ENCODE measurements around the gene TMCC2.
A peak's percentile ranks its signal among the peaks of the same experiment; 100 is the strongest.
"Not testable (repeated sequence)": the region's sequence is repeated elsewhere in the genome, so short reads cannot be mapped to it uniquely, and the experiment has no call there.

The TMCC2 gene

GRCh38 chr1:205227584-205228013 is at the start of gene TMCC2:
Gene TMCC2, plus strand, starts transcription at chr1:205227946. Its CDS starts 619 bp downstream, at chr1:205228565.
- peak; percentile 96 for DNase-seq

DNA sequence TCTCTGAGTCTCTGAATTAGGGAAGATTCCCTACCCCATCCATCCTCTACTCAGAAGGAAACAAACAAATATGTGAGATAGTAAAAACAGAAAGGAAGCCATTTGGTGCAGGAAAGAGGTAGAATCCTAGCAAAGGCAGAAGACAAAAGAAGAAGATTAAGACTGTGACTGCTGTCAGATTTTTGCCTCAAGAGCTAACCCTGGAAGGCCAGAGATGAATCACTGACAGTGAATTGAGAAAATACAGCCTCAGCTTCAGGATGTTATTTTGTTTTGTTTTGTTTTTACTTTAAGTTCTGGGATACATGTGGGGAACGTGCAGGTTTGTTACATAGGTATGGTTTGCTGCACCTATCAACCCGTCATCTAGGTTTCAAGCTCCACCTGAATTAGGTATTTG is 47.9 kb upstream of the TMCC2 start:
- no peak for DNase-seq

GRCh38 chr1:205180331-205180730 is 47.4 kb upstream of the TMCC2 start:
- not testable (repeated sequence) for DNase-seq

DNA sequence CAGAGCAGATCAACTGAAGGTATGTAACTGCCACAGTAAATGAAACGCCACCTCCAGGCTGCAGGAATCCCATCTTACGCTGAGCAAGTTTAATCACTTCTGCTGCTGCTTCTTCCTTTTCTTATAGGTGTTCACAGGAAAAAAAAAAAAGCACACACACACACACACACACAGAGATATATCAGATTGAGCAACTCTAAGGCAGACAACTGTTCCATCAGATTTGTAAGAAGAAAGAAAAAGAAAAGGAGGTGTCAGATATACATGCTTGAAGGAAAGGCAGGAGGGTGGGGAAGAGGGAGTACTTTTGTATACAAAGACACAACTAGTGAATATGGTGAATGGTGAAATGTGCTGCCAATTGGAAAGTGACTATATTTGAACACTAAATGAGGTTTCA is 44.8 kb upstream of the TMCC2 start:
- no peak for DNase-seq

GRCh38 chr1:205183676-205184335 is 43.9 kb upstream of the TMCC2 start:
- DNase-seq = no peak

- DNase-seq = no peak
These were observed 41.6 kb upstream of the TMCC2 start for GRCh38 chr1:205186191-205186590.

DNA sequence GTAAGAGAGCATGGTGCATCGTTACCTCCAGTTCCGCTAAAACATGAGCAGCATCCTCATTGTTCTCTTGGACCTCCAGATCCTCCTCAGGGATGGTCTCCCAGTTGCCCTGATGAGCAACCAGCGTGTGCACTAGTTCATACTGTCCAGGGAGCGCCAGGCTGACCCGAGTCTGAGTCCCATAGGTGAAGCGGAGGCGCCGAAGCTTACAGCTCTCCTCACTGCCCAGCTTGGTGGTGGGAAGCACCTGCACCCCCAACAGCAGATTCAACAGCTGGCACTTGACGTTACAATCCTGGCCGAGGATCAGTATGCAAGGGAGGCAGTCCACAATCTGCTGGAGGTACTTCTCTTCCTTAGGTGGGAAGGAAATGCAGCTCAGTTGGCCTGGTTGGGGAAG is 40.3 kb upstream of the TMCC2 start:
- DNase-seq = no peak

- DNase-seq = no peak
These were observed 39.6 kb upstream of the TMCC2 start for GRCh38 chr1:205188098-205188497.

- DNase-seq = no peak
These were observed 39.1 kb upstream of the TMCC2 start for GRCh38 chr1:205188596-205188995.

DNA sequence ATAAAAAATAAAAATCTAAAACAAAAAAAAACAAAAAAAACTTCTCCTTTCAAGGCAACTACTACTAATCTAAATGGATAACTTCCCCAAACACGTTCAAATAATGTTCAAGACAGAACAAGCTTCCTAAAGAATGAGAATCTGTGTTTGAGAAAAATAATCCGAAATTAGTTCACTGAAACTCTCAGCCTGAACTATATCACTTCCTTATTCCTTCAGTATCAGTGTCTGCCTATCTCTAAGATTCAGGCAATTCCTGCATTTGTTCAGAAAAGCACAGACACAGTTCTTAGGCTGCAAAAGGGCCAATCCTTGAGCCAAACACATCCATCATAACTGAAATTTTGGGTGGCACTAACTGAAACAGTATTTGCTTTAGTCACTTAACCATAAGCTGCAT is 38.6 kb upstream of the TMCC2 start:
- DNase-seq = no peak

DNA sequence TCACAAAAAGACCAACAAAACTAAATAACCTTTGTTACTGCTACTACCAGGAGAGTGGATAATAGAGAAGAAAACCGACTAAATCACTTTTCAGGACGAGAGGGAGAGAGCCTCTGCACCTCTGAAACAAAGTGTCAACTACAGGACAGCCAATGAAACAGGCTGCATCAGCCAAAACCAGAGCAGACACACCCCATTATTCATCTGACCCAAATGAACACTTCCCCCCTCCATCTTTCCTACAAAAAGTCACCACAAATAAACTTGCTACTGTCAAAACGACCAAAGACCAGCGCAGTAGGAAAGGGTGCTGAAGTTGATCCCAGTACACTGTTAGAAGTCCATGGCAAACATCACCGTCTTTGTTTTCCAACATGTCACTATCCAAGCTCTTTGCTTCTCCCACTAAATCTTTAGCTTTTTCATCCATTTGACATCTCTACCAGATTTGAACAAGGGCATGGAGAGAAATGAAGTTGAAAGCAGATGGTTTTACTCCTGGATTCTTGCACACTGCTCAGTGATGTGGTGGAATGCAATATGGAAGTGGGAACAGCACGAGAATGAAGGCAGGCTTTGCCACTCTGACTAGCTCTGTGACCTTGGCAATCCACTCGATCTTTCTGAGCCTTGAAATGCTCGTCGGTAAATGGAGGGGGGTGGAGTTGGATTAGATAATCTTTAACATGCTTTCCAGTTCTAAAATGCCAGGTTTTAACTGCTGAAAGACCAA is 36.7 kb upstream of the TMCC2 start:
- no peak for DNase-seq

- peak; percentile 79 for DNase-seq
These were observed 36.1 kb upstream of the TMCC2 start for GRCh38 chr1:205191622-205192021.

DNA sequence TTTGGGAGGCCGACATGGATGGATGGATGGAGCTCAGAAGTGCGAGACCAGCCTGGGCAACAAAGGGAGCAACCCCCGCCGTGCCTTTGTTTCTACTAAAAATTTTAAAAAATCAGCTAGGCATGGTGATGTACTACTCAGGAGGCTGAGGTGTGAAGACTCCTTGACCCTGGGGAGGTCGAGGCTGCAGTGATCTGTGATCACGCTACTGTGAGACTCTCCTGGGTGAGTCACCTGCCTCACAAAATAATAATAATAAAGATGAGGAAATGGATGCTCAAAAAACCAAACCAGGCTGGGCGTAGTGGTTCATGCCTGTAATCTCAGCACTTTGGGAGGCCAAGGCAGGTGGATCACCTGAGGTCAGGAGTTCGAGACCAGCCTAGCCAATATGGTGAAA is 35.5 kb upstream of the TMCC2 start:
- no peak for DNase-seq

DNA sequence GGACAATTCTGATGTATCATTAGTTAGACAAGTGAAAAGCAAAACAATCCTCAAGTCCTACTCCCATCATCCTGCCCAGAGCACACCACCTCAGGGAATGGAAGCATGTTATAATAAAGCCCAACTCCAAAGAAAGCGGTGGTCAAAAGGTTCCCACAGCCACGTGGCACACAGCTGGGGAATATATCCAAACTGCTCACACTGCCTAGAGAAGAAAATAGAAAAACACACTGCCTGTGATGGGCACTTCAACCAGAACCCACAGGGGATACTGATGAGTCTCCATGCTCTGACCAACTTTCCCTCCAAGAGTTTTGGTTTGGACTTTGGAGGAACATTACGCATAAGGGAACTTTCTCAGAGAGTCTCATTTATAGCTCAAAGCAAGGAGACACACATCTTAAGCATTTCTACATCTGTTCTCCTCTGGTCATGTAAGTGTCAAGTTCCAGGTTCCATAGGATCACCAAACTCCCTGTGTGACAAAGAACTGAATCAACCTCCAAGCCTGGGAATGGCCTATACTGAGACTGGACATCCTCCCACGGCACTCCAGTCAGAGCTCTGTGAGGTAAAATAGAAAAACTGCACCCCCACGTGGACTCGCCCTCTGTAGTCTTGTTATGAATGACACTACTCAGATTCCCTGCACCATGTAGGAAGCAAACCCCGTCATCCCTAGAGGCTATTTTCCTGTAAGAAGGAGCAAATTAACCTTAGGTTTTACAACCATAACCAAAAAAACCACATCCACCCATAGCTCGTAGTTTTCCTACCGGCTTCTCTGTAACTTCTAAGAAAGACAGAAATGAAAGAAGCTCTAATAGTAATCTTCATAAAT is 28.4 kb upstream of the TMCC2 start:
- no peak for DNase-seq

- no peak for DNase-seq
These were observed 27.8 kb upstream of the TMCC2 start for GRCh38 chr1:205199931-205200299.

DNA sequence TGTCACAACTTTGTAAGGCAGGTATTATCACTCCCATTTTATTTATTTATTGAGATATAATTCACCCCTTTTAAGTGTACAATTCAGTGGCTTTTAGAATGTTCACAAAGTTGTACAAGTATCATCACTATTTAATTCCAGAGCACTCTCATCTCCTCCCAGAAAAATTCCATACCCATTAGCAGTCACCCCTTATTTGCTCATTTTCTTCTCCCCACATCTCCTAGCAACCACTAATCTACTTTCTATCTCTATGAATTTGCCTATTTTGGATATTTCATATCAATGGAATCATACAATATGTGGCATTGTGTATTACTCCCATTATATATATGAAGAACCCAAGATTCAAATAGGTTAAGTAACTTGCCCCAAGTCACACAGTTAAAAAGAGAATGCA is 23.2 kb upstream of the TMCC2 start:
- DNase-seq = no peak

DNA sequence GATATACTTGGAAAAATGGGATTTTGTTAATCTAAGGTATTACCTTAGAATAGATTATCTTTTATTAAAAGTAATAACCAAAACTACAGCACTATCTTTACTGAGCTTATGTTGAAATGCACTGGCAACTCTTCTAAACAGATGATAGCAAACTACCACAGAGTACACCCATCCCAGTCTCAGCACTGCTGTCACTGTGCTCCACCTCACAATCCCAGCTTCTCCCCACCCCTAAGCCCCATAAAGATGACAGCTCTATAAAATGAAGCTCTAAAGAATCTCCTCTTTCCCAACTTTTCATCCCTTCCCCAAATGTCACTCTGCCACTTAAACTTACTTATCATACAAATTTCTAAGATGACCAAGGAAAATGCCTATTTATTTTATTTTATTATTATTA is 22.7 kb upstream of the TMCC2 start:
- no peak for DNase-seq

GRCh38 chr1:205208811-205209210 is 18.9 kb upstream of the TMCC2 start:
- DNase-seq = no peak

DNA sequence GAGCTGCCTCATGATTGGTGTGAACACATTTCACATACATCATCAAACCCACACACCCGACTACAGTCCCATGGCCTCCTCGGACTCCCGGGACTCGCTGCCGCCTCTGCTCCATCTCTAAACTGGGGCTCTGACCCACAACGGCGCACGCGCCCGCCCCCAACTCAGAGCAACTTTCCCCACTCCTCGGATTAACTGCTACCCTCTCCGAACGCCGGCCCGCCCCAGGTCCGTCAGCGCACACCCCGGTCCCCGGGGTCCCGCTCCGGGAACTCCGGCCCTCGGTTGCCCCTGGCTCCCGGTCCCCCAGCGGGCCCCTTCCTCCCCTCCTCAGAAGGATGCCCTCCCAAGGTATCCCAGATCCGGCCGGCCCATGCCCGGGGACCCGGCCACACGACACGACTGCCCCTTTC is 17.0 kb upstream of the TMCC2 start:
- DNase-seq = no peak

DNA sequence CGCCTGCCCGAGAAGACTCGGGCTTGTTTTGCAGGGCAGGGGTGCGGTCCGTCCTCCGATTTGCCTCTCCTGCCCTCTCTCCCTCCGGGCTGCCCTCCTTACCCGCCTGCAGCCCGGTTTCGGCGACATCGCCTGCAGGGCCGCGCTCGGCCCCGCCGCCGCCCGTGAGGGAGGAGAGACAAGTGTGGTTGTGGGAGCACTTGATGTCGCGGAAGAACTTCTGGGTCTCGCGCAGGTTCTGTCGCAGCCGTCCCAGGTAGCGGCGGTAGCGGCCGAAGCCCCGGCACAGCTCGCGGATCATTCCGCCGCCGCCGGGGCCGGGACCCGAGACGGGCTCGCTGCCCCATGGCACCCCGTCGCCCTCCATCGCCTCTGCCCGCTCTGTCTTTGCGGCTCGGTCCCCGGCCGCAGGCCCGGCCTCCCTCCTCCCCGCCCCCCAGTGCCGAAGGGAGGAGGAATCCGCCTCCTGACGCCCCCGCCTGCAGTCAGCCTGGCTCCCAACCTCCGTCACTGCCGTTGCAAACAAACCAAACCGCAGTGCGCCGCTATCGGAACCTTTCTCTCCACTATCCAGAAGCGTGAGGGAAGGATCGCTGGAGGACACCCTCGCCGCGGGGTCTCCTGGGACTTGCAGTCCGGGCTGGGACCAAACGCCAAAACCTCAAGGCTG is 16.4 kb upstream of the TMCC2 start, which contains the start of gene DSTYK:
DSTYK (minus strand) TSS at position 534 of the 670 bp plus-strand sequence; CDS start at position 367, 167 bp downstream.
- peak; percentile 94 for DNase-seq

DNA sequence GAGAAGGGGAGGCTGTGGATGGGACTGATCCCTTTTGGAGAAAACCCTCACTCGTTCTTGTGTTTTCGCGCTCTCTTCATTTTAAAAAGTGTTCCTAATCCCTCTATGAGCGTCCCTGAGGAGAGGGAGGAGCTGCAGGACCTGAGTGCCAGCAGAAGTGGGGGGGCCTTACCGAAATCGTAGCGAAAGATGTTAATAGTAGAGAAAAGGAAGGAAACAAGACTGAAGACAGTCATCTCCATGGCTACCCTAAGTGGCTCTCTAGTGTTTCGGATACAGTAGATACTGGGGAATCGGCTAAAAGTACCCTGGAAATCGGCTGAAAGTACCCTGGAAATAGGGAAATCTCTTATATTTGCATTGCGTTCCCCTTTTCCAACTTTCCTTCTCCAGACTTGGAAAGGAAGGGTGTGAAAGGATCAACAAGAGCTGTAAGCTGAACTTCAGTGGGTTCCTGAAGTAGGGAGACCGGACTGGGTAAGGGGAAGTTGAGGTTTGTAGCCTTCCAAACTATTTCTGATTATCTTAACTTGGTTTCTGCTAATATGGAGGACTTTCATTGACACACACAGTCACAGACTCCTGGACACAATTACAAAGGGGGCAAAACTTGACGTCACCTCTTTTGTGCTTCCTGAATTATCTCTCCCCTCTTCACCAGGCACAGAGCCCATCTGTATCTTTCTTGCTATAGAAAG is 15.8 kb upstream of the TMCC2 start:
- DNase-seq = no peak

GRCh38 chr1:205214756-205215155 is 13.0 kb upstream of the TMCC2 start:
- DNase-seq = no peak

All from NCI-H2171 (cell line).